ENCODE data around the gene SPIRE1. TPM values are rescaled to one million over a fixed set of nuclear protein-coding genes. Genes with fewer than 3 reads are reported as not detected.

SPIRE1 gene
- total RNA-seq, 2 experiments from 2014 or later = 2.8 to 4.4 TPM

- no peak overlapping the region for H3K27ac Mint-ChIP-seq
- ATAC-seq (no peak), DNase-seq (no peak)
- H3K4me1 Mint-ChIP-seq (ENCODE audit: low read depth) = no peaks in the 10 kb centered on the region
- no peak for TF ChIP-seq CTCF (IDR thresholded peaks at IDR 0.05)
- ChIA-PET POLR2A (interaction anchor here (0.6 kb wide), 1 partner anchor 9 kb away, joined by 3 read pairs; no protein-coding TSS in a partner anchor), CTCF (no interaction called here)
- H3K36me3 Mint-ChIP-seq (ENCODE audit: low read depth) = no peaks in the 10 kb centered on the region
- intact Hi-C loops (cut with micrococcal nuclease) = no loop called here
- no peaks in the 10 kb centered on the region for H3K9me3 Mint-ChIP-seq
- H3K4me3 Mint-ChIP-seq = no peak overlapping the region
- peaks cover 5% of the 10 kb centered on the region for H3K27me3 Mint-ChIP-seq
These were observed 32.7 kb downstream of the SPIRE1 start for GRCh38 chr18:12625241-12625640.

GRCh38 chr18:12621742-12622306 lies 36.1 kb downstream of the SPIRE1 start:
- H3K4me1 Mint-ChIP-seq (ENCODE audit: low read depth) = no peaks in the 10 kb centered on the region
- CTCF ChIA-PET = interaction anchor here (1.4 kb wide), 1 partner anchor 231 kb away, joined by 3 read pairs; no protein-coding TSS in a partner anchor
- no peaks in the 10 kb centered on the region for H3K9me3 Mint-ChIP-seq
- H3K27me3 Mint-ChIP-seq = peaks cover 1% of the 10 kb centered on the region
- no peak for ATAC-seq
- no peak for TF ChIP-seq CTCF (IDR thresholded peaks at IDR 0.05)
- no peak overlapping the region for H3K4me3 Mint-ChIP-seq
- H3K27ac Mint-ChIP-seq = no peak overlapping the region
- intact Hi-C loops (cut with micrococcal nuclease) = no loop called here
- H3K36me3 Mint-ChIP-seq (ENCODE audit: low read depth) = no peaks in the 10 kb centered on the region
- DNase-seq = no peak
- POLR2A ChIA-PET = no interaction called here

- no peaks in the 10 kb centered on the region for H3K9me3 Mint-ChIP-seq
- CTCF ChIA-PET = no interaction called here
- no peaks in the 10 kb centered on the region for H3K27me3 Mint-ChIP-seq
- H3K36me3 Mint-ChIP-seq (ENCODE audit: low read depth) = no peaks in the 10 kb centered on the region
- no peak for ATAC-seq
- POLR2A ChIA-PET = interaction anchor here (0.6 kb wide), 1 partner anchor 10 kb away, joined by 3 read pairs; no protein-coding TSS in a partner anchor
- intact Hi-C loops (cut with micrococcal nuclease) = no loop called here
- H3K4me3 Mint-ChIP-seq = no peak overlapping the region
- TF ChIP-seq CTCF (IDR thresholded peaks at IDR 0.05) = no peak
- no peak for DNase-seq
- no peak overlapping the region for H3K27ac Mint-ChIP-seq
- no peaks in the 10 kb centered on the region for H3K4me1 Mint-ChIP-seq (ENCODE audit: low read depth)
These were observed 42.2 kb downstream of the SPIRE1 start for GRCh38 chr18:12615748-12616147.

DNA sequence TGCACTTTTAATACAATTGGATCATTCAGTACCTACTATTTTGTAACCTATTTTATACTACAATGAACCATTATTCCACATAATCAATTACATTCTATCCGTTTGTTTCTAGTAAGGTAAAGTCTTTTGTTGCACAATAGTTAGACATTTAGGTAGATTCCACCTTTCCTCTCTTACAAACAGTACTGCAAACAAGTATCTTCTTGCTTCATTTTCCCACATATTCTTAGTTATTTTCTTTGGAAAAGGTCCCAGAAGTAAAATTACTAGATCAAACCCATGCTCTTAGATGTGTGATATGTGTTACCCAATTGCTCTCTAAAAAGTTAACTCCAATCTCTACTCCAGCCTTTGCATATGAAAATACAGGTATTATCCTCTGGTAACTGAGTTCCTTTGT lies 49.6 kb downstream of the SPIRE1 start:
- H3K27me3 Mint-ChIP-seq = no peaks in the 10 kb centered on the region
- H3K36me3 Mint-ChIP-seq (ENCODE audit: low read depth) = no peaks in the 10 kb centered on the region
- TF ChIP-seq CTCF (IDR thresholded peaks at IDR 0.05) = no peak
- DNase-seq (no peak), ATAC-seq (no peak)
- H3K4me3 Mint-ChIP-seq = no peak overlapping the region
- intact Hi-C loops (cut with micrococcal nuclease) = no loop called here
- no peak overlapping the region for H3K27ac Mint-ChIP-seq
- no peaks in the 10 kb centered on the region for H3K9me3 Mint-ChIP-seq
- peaks cover 2% of the 10 kb centered on the region for H3K4me1 Mint-ChIP-seq (ENCODE audit: low read depth)
- POLR2A ChIA-PET = no interaction called here
- CTCF ChIA-PET = no interaction called here

DNA sequence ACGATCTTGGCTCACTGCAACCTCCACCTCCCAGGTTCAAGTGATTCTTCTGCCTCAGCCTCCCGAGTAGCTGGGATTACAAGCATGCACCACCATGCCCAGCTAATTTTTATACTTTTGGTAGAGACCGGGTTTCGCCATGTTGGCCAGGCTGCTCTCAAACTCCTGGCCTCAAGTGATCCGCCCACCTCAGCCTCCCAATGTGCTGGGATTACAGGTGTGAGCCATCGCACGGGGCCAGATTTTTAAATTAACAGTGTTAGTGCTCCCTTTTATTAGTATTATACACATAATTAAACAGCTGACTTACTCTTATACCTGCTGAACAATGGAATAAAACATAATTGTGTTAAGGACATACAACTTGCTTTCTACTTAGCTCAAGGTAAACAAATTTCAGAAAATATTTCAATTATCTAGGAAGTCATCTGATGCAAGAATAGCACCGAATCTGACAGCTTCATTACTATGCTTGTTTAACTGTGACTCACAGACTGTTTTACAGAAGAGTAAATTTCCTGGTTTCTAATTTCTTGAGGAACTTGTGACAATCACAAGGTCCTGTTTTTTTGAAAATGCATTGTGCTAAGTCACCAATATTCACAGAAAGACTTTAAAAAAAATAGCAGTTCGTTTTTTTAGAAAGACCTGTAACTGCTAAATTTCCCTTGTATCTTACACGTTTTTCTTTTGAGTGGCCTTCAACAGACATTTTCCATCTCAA lies 51.2 kb downstream of the SPIRE1 start:
- H3K9me3 Mint-ChIP-seq = no peaks in the 10 kb centered on the region
- H3K4me3 Mint-ChIP-seq = no peak overlapping the region
- TF ChIP-seq CTCF (IDR thresholded peaks at IDR 0.05) = no peak
- DNase-seq (no peak), ATAC-seq (peak; percentile 47)
- POLR2A ChIA-PET = interaction anchor here (1.3 kb wide), 1 partner anchor 10 kb away, joined by 3 read pairs; no protein-coding TSS in a partner anchor
- H3K27me3 Mint-ChIP-seq = no peaks in the 10 kb centered on the region
- CTCF ChIA-PET = no interaction called here
- intact Hi-C loops (cut with micrococcal nuclease) = no loop called here
- H3K4me1 Mint-ChIP-seq (ENCODE audit: low read depth) = peaks cover 2% of the 10 kb centered on the region
- H3K36me3 Mint-ChIP-seq (ENCODE audit: low read depth) = no peaks in the 10 kb centered on the region
- H3K27ac Mint-ChIP-seq = no peak overlapping the region
